ENCODE data around the gene MSRB3.

The MSRB3 gene

DNA sequence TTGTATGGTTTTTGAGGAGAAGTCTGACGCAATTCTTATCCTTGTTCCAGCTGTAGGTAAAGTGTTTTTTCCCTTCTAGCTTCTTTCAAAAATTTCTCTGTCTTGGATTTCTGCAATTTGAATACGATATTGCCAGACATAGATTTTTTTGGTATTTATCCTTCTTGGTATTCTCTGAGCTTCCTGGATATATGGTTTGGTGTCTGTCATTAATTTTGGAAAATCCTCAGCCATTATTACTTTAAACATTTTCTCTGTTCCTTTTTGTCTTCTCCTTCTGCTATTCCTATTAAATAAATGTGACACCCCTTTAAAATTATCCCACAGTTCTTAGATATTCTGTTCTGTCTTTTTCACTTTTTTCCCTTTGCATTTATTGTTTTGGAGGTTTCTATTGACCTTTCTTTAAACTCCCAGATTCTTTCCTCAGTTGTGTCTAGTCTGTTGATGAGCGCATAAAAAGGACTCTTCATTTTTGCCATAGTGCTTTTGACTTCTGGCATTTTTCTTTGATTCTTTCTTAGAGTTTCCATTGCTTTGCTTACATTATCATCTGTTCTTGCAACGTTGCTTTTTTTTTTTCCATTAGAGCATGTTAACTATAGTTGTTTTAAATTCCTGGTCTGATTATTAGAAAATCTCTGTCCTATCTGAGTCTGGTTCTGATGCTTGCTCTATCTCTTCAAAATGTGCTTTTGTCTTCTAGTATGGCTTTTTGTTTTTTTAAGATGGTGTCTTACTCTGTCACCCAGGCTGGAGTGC lies 129.1 kb downstream of the MSRB3 start:
- no peak for DNase-seq (ENCODE audit: low read depth)
- no peak overlapping the region for H3K4me3 ChIP-seq (ENCODE audit: low read length)
- TF ChIP-seq, protein P1, sequence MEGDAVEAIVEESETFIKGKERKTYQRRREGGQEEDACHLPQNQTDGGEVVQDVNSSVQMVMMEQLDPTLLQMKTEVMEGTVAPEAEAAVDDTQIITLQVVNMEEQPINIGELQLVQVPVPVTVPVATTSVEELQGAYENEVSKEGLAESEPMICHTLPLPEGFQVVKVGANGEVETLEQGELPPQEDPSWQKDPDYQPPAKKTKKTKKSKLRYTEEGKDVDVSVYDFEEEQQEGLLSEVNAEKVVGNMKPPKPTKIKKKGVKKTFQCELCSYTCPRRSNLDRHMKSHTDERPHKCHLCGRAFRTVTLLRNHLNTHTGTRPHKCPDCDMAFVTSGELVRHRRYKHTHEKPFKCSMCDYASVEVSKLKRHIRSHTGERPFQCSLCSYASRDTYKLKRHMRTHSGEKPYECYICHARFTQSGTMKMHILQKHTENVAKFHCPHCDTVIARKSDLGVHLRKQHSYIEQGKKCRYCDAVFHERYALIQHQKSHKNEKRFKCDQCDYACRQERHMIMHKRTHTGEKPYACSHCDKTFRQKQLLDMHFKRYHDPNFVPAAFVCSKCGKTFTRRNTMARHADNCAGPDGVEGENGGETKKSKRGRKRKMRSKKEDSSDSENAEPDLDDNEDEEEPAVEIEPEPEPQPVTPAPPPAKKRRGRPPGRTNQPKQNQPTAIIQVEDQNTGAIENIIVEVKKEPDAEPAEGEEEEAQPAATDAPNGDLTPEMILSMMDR (conservative IDR thresholded peaks at IDR 0.05; ENCODE audit: low read depth, low read length), result no peak

DNA sequence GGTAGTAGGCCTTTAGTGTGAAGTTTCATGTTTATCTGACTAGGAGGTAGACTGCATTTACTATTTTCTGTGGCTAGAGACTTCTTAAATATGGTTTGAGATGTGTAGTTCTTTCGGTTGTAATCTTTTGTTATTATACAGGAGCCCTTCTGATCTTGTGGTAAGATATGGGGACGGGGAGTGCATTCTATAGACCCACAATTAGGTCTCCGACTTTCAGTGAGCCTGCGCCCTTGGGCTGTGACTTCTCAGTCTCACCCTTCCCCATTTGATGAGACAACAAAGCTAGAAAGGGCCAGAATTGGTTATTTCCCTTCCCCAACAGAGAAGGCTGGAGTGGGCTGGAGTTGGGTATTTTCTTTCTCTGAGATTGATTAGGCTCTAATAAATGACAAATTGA lies 130.0 kb downstream of the MSRB3 start:
- H3K4me3 ChIP-seq (ENCODE audit: low read length), result no peak overlapping the region
- no peak for DNase-seq (ENCODE audit: low read depth)
- TF ChIP-seq, protein P1 (conservative IDR thresholded peaks at IDR 0.05; ENCODE audit: low read depth, low read length), result no peak

DNA sequence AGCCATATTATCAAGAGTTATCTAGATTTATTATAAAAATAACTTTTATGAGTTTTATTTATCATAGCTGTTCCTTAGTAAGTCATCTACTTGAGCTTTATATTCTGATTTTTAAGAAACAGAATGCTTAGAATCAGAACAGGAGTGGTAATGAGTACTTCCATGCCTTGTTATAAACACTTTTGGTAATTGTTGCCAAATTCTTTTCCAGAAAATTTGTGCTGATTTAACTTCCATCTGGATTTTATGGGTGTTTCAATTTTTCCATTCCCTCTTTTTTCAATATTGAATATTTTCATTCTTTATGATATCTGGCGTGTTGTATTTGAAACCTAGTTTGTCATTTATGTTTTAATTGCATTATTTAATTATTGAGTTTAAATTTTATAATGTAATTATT lies 131.2 kb downstream of the MSRB3 start:
- TF ChIP-seq, protein P1 (conservative IDR thresholded peaks at IDR 0.05; ENCODE audit: low read depth, low read length), result no peak
- no peak for DNase-seq (ENCODE audit: low read depth)
- H3K4me3 ChIP-seq (ENCODE audit: low read length), result no peak overlapping the region

DNA sequence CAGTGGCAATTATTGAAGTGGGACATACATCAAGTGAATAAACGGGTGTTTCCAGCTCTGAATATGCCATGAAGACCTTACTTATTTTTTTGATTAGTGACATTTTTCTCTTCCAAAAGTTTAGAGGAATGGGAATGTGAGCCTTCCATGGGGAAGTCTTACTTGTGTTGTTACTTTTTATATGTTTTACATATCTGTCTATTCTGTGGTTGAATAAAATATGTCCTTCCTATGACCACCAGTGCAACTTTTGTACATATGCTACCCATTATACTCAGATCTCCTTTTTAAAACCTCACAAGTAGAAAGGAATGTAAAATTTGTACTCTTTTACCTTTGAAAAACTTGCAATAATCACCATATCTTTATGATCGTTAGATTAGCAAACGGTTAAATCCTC lies 132.7 kb downstream of the MSRB3 start:
- no peak for DNase-seq (ENCODE audit: low read depth)
- TF ChIP-seq, protein P1 (conservative IDR thresholded peaks at IDR 0.05; ENCODE audit: low read depth, low read length), result no peak
- H3K4me3 ChIP-seq (ENCODE audit: low read length), result no peak overlapping the region

DNA sequence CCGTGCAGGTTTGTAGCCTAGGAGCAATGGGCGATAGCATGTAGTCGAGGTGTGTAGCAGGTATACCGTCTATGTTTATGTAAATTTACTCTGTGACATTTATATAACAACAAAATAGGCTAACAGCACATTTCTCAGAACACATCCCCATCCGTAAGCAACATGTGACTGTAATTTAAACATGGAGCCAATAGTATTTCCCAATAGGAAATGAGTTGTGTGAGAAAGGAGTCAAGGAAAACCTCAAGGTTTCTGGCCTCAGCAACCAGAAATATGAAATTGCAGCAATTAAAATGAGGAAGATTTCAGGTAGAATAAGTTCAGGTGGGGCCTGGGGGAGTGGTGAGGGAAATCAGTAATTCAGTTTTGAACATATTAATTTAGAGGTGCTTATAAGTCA lies 136.0 kb downstream of the MSRB3 start:
- DNase-seq (ENCODE audit: low read depth), result no peak
- TF ChIP-seq, protein P1 (conservative IDR thresholded peaks at IDR 0.05; ENCODE audit: low read depth, low read length), result no peak
- H3K4me3 ChIP-seq (ENCODE audit: low read length), result no peak overlapping the region

DNA sequence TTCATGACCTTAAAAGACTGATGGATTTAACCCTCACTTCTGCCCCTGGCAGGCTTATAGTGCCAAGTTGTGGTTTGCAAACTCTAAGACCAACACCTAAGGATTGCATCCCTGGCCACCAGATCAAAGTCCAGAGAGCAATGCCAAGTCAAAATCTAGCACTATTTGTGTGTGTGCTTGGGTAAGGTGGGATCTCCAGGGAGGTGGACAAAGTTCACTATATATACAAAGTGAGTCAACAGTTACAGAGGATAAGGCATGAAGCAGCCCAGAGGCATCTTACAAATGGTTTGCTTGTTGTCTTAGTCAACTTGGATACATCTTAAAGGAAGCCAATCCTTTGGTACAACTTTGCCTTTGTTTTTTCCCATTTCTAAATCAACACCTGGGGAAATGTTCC lies 137.3 kb downstream of the MSRB3 start:
- H3K4me3 ChIP-seq (ENCODE audit: low read length), result no peak overlapping the region
- TF ChIP-seq, protein P1 (conservative IDR thresholded peaks at IDR 0.05; ENCODE audit: low read depth, low read length), result no peak
- DNase-seq (ENCODE audit: low read depth), result no peak

Measured in retinal pigment epithelial cell (primary cell).